ENCODE measurements around the gene S100A3.
A peak's percentile ranks its signal among the peaks of the same experiment; 100 is the strongest.
"Not testable (repeated sequence)": the region's sequence is repeated elsewhere in the genome, so short reads cannot be mapped to it uniquely, and the experiment has no call there.

S100A3 gene

DNA sequence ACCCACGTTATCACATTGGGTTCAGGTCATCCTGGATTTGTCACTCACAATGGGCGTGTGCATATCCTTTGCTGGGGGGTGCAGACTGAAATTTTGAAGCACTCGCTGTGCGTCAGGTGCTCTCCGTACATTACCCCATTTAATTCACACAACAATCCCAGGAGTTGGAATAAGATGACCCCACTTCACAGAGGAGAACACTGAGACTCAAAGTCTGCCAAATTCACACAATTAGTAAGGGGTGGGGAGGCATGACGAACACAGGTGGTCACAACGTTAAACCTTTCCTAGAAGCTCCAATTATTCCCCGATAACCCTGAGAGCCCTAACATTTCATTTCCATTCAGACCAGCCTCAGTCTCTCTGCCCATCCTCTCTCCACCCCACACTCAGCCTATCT lies 20.4 kb upstream of the S100A3 start:
- DNase-seq: no peak

- DNase-seq: peak in 51 of 56 donors; percentile 17 to 88 (median 67)
Observed at GRCh38 chr1:153568367-153569099, 19.5 kb upstream of the S100A3 start.

DNA sequence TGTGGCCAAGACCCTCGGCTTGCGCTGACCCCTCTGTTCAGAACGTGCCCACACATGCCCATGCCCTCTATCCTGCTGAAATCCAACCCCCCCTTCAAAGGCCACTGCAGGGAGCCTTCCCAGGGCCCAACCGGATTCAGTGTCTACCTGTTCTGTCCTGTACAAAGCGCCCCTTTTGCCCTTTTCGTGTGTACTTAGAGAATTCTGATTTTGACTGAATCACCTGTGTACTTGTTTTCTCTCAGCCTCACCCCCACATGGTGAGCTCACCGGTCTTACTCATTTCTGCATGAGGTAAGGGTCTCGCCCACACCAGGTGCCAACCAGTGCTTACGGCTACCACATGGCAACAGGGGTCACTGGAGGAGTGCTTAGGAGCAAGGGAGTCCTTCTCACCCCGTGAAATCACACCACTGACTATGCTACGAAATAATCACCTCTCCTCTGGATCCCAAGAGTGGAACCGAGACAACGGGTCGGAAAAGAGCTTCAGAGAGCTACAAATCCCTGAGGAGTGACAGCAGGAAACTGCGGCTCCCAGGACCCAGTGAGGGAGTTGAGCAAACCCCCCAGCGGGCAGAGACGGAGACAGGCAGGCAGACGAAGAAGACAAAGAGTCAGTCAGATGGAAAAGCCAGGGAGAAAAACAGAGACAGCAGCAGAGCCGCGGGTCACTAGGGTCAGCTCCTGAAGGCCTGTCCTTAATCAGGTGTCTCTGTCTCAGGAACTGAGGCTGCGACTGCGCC lies 18.7 kb upstream of the S100A3 start:
- peak in 1 of 56 donors; percentile 24 for DNase-seq

GRCh38 chr1:153566414-153567371 lies 17.6 kb upstream of the S100A3 start:
- peak in 40 of 56 donors; percentile 7 to 94 (median 36) for DNase-seq

DNA sequence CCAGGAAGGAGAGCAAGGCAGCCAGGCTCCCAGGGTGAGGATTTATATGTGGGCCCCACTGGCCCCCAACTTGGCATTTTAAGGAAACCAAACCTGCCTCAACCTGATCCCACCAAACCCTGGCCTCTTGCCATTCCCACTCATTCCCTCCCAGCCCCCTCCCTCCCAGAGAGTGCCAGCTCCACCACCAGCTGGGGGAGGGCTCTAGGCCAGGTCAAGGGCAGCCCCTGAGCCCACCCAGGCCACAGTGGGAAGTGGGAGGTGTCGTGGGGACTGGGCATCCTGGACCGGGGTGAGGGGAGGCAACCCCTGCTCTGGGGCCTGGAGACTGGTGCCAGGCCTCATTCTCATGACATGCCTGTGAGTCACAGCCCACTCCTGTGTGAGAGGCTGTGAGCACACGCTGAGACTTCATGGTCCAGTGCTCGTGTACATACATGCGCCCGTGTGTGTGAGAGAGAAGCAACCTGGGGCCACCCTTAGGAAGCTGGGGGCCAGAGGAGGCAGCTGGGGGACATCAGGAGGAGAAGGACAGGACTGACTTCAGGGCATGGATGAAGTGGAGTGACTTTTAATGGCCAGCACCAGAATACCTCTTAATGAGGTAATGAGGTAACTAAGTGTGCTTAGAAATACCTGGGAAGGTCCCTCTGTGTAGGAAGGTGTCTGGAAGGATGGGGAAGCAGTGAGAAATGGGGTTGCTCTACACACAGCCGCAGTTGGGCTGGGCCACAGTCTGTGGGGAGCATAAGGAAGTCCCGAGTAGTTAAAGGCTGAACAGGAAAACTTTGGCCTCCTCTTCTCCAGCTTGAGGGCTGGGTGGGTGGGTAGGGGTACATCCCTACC lies 16.7 kb upstream of the S100A3 start, which contains the start of gene S100A2:
Gene S100A2 (minus strand): TSS at position 316 of the 846 bp plus-strand sequence. CDS start 1,967 bp downstream, outside the sequence.
- DNase-seq: peak in 1 of 56 donors; percentile 61

GRCh38 chr1:153563991-153564390 lies 14.9 kb upstream of the S100A3 start:
- DNase-seq: no peak

- no peak for DNase-seq
Observed at GRCh38 chr1:153563483-153563901, 14.4 kb upstream of the S100A3 start.

GRCh38 chr1:153562021-153562420 lies 13.0 kb upstream of the S100A3 start:
- DNase-seq: not testable (repeated sequence)

- DNase-seq: no peak
Observed at GRCh38 chr1:153561466-153561985, 12.5 kb upstream of the S100A3 start.

GRCh38 chr1:153560771-153561465 lies 11.9 kb upstream of the S100A3 start:
- DNase-seq: no peak

DNA sequence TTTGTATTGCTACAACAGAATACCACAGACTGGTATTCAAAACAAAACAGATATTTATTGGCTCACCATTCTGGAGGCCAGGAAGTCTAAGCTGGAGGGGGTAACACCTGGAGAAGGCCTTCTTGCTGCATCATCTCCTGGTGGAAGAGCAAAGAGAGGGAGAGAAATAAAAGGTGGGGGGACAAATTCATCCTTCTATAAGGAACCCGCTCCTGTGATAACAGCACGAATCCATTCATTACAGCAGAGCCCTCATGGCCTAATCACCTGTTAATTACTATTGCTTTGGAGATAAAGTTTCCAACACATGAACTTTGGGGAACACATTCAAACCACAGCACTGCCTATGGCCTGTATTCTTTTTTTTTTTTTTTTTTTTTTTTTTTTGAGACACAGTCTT lies 11.2 kb upstream of the S100A3 start:
- DNase-seq: no peak

- DNase-seq: no peak
Observed at GRCh38 chr1:153557877-153558276, 8.8 kb upstream of the S100A3 start.

DNA sequence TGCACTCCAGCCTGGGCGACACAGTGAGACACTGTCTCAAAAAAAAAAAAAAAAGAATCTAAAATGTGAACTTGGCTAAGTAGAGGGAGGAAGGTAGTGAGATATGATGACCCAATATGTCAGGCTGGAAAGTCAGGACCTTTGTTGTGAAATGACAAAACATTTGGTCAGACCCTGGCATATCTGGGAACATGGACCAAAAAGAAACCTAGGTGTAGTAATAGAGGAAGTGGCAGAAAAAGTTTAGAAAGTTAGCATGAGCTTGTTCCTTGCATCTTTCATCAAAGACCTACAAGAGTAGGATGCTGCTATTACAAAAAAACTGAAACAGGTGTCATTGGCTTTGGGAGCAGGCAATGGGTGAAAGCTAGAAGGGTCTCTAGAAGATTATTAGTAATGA lies 7.3 kb upstream of the S100A3 start:
- DNase-seq: no peak

DNA sequence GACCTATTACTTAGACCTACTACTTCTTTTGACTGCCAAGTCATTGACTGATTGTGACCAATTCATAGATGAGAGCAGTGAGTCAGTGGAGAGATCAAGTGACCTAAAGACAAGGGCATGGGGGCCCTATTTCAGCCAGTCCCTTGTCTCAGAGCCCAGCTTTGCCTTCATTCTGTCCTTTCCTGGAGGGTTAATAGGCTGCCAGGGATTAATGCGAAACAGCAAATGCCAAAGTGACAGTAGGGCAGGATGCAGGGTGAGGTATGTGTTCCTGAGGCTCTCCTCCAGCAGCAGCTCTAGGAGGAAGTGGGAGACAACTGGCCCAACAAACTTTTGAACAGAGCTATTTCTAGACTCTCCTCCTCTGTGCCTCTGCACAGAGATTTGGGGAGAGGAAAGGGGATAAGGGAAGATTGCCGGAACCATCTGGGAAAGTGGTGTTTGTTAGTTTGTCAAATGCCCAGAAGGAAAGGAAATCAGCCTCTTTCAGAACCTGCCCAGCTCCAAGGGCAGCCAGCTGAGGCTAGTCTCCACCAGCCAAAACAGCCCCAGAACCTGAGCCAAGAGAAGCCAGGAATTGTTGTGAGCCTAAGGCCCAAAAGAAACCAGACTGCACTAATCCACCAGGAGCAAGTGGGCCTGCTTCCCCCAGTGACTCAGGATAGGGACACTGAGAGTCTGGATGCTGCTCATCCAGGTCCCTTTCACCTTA lies 4.9 kb upstream of the S100A3 start:
- peak in 1 of 56 donors; percentile 5 for DNase-seq

GRCh38 chr1:153553096-153553495 lies 4.0 kb upstream of the S100A3 start:
- DNase-seq: no peak

GRCh38 chr1:153552335-153552734 lies 3.3 kb upstream of the S100A3 start:
- no peak for DNase-seq

DNA sequence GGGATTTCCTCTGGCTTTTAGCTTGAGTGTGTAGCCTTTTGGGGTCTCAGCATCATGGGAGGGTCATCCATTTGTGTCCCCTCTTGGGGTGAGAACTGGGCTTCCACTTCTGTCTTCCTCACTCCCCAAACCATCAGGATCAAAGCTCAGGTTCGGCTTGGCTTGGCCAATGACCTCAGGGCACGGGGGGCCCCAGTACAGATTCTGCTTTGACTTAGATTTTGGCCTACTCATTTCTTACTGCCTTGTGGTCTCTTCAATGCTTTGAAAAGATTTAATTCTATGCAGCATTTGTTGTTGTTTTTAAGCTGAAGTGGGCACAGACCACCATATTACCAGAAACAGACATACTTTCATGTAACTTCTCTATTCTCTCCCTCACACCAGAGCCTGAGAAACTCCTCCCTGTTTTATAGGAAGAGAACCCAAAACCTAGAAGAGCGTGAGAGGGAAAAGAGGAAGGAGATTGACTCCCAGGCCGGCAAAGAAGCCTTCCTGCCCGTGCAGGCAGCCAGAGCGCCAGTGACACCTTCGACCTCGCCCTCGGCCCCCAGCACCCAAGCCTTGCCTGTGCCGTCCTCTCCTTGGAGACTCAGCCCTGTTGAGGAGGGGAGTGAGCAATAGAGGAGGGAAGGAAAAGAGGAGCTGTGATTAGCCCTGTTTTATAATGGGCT lies 1.9 kb upstream of the S100A3 start:
- DNase-seq: no peak

GRCh38 chr1:153550398-153550758 lies 1.3 kb upstream of the S100A3 start:
- no peak for DNase-seq
